EH (cell line): ENCODE measurements around the gene DDAH1.

Experiments
- DNase-seq: peaks from one replicate; pipeline ENCODE4 v3.0.0-alpha.2; 2015; ENCODE audit warnings: low read depth

The DDAH1 gene

GRCh38 chr1:85440612-85441011 is 24.3 kb downstream of the DDAH1 start:
- DNase-seq: no peak

DNA sequence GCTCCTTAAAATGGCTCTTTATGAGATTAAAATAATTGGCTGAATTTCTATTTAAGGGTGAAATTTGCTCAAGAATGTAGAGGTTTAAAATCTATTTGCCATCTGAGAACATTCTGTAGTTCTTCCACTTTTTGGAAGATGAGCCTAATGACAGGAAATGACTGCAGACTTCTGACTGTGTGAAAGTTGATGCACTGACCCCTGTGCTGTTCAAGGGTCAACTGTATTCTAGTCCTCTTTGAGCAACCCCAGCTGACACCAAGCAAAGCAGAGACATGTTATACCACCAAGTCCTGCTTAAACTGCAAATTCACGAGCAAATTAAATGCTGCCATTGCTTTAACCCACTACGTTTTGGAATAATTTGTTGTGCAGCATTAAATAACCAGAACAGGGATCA is 26.6 kb downstream of the DDAH1 start:
- DNase-seq: peak; percentile 71

GRCh38 chr1:85437139-85437538 is 27.8 kb downstream of the DDAH1 start:
- no peak for DNase-seq

- DNase-seq: no peak
Observed at GRCh38 chr1:85433096-85433495, 31.9 kb downstream of the DDAH1 start.

GRCh38 chr1:85428471-85429089 is 36.4 kb downstream of the DDAH1 start:
- DNase-seq: no peak

GRCh38 chr1:85427849-85428248 is 37.1 kb downstream of the DDAH1 start:
- no peak for DNase-seq

DNA sequence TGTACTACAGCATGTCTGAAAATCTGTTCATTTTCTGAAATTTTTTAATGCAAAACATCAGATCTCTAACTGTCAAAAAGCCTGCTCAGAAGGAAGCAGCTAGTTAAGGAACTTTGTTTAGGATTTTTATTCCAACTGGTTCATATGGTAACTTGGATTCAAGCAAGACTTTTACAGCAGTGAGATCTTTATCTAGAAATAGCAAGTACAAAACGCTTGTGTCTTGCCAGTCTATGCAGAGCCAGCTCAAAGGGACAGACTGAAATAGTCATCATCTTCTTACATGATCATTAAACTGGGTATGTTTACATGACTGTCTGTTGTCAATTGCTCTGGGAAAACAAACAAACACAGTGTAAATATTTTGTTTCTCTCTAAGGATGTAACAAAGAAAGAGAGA is 37.6 kb downstream of the DDAH1 start:
- DNase-seq: peak; percentile 66

DNA sequence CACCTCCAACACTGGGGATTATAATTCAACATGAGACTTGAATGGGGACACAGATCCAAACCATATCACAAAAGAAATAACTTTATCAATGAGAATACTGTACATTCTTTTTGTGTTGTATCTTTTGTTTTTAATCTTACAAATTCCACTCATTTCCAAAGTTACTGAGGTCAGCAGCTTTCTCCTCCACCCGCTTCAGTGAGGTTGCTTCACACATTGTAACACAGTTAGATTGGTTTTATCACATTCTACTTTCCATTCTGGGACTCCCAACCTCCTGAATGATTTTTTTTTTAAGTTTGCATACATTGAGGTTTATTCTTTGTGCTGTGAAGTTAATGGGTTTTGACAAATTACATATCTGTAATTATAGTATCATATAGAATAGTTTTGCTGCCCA is 43.8 kb downstream of the DDAH1 start:
- DNase-seq: no peak

GRCh38 chr1:85420199-85420598 is 44.8 kb downstream of the DDAH1 start:
- DNase-seq: no peak

GRCh38 chr1:85417876-85418275 is 47.1 kb downstream of the DDAH1 start:
- DNase-seq: no peak

GRCh38 chr1:85417017-85417416 is 47.9 kb downstream of the DDAH1 start:
- no peak for DNase-seq

DNA sequence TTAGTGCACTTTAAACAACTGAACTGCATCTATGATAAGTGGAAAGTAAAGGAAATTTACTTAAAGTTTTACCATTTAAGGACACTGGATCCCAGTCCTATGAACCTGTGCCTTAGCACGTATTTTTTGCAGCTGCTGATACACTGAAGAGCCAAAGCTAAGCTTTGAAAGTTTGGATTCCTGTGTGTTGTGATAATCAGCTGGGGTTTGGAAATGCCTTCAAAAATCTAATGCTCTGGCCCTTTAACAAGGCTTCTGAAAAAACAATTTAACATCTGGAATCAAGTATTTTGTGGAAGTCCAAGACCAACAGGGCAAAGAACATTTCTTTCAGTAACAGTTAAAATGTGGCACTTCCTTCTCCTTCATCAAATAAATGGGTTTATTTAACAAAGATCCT is 51.8 kb downstream of the DDAH1 start:
- DNase-seq: peak; percentile 39

GRCh38 chr1:85411567-85412305 is 53.2 kb downstream of the DDAH1 start:
- peak; percentile 57 for DNase-seq

- no peak for DNase-seq
Observed at GRCh38 chr1:85409516-85409915, 55.4 kb downstream of the DDAH1 start.

DNA sequence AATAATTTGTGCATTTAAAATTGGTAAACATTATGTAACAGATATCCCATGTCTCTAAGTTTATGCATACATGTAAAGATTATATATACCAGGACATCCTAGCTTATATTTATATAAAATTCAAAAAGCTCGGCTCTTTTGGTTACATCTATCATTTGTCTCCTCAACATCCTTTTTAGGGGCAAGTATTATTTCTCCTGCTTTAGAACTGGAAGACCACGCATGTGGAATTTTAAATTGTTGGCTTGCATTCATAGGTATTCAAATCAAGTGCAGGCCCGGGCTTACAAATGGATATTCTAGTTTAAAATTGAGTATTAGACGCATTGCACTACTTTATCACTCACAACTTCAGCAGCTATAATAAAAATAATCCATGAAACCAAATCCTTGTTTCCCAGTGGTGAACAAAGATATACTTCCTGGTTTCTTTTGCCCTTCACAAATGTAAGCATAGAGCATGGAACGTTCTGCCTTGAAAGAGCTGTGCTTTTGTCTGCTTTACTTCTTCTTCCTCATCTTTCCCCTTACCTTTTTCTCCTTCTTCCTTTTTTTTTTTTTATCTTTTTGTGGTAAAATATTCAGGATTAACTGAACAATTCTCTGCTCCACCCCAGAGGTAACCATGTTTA is 57.1 kb downstream of the DDAH1 start:
- DNase-seq: no peak

DNA sequence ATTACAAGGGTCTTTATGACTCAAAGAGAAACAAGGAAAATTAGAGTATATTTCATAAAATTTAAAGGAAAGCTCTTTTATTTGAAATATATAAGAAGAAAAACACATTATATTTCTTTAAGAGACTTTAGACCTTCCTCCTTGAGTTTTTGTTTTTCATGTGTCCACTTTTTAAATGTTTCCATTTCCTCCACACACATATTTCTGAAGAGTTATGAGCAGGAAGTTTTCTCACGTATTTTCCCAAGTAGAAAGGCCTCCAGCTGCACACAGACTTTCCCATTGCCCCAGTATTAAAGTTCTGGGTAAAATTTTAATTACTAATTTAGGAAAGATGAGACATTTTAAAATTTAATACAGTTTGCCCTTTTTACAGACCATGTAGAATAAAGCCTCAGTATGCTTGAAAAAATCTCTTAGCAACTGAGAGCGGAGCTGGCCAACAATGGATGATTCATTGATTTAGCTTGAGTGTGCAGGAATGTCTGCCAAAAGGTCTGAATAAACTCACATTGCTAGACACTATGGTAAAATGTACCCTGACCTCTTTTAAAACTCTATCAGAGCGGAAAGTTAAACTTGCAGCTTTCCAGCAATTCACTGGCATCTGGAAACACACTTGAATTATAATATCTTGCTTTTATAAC is 57.9 kb downstream of the DDAH1 start:
- DNase-seq: peak; percentile 92

- no peak for DNase-seq
Observed at GRCh38 chr1:85406081-85406480, 58.9 kb downstream of the DDAH1 start.

- DNase-seq: no peak
Observed at GRCh38 chr1:85404408-85404807, 60.6 kb downstream of the DDAH1 start.

DNA sequence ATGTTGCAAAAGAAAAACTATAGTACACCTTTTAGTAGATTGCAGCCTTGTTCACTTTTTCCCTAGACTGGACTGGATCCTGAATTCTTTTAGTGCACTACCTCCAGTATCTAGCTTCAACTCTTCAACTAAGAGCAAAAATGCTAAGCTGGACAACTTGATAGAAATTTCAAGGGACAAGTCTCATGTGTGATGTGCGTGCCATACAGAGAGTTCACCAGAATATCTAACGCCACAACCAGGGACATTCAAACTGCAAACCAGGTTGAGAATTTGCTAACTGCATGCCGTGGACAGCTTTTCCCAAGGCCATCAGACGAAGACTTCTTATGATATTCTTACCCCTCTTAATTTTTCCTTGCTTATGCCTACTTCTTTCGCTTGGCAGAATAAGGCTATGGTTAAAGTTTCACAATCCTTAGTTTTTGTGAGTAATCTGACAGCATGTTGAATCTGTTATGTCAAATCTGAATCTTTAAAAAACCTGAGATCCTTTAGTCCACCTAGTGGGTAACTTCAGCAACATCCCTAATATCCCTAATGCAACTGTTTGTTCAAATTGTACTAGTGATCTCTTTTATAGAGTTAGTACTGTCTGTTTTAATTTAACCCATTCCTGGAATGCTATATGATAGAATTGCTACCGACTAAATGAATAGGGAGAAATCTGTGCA is 66.4 kb downstream of the DDAH1 start:
- DNase-seq: peak; percentile 55

- no peak for DNase-seq
Observed at GRCh38 chr1:85397490-85398032, 67.4 kb downstream of the DDAH1 start.

DNA sequence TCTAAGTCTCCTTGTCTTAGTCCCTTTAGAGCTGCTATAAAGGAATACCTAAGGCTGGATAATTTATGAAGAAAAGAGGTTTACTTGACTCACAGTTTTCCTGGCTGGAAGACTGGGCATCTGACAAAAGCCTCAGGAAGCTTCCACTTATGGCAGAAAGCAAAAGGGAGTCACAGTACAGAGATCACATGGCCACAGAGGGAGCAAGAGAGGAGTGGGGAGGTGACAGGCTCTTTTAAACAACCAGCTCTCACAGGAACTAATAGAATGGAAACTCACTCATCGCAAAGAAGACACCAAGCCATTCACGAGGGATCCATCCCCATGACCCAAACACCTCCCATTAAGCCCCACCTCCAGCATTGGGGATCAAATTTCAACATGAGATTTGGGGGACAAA is 68.8 kb downstream of the DDAH1 start:
- DNase-seq: peak; percentile 30

DNA sequence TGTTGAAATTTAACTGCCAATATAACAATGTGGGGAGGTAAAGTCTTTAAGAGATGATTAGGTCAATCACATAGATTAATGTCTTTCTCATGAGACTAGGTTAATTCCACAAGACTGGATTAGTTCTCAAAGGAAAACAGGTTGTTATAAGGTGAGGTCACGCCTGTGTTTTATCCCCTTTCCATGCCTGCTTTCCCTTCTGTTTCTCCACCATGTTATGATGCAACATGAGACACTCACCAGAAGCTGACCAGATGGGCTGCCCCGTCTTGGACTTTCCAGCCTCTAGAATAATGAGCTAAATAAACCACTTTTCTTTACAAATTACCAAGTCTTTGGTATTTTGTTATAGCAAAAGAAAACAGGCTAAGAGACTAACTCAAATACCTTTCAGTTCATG is 70.8 kb downstream of the DDAH1 start:
- no peak for DNase-seq
